Right lobe of liver (tissue), 6 donors: Measurements from ENCODE around the gene S100PBP. TPM values are rescaled to one million over a fixed set of nuclear protein-coding genes. Genes with fewer than 3 reads are reported as not detected.

ENCODE experiments used
- ATAC-seq, 4 donors: fragments of 200-7000 bp; cut with Tn5 transposase; one replicate each; pipeline ENCODE4 v1.9.1; 2020; ENCODE audit warnings: mild to moderate bottlenecking in 4 of 4, moderate library complexity in 4 of 4
- DNase-seq, 3 donors: peaks; one replicate each; pipeline ENCODE4 v3.0.0-alpha.2; 2020
- H3K27ac ChIP-seq, 3 donors: fragments of 200-600 bp; one replicate each; pipeline ENCODE4 v1.8.0; 2022
- H3K27me3 ChIP-seq, 2 donors: fragments of 200-600 bp; one replicate each; pipeline ENCODE4 v1.8.0; 2022
- H3K36me3 ChIP-seq, 4 donors: fragments of 200-600 bp; sonication (generic) in 1 of 4; one replicate each; pipeline versions ENCODE4 v1.5.1 to v1.8.0; 2017 to 2022; ENCODE audit warnings: control low read depth in 1 of 4
- H3K4me1 ChIP-seq, 4 donors: fragments of 200-600 bp; sonication (generic) in 1 of 4; one replicate each; pipeline versions ENCODE4 v1.5.1 to v1.8.0; 2017 to 2022; ENCODE audit warnings: control low read depth in 1 of 4
- H3K4me3 ChIP-seq, 3 donors: fragments of 200-600 bp; one replicate each; pipeline ENCODE4 v1.8.0; 2022
- H3K9me3 ChIP-seq, 4 donors: fragments of 200-600 bp; sonication (generic) in 1 of 4; one replicate each; pipeline versions ENCODE4 v1.5.1 to v1.8.0; 2017 to 2022; ENCODE audit warnings: control low read depth in 1 of 4
- CTCF ChIP-seq, 4 donors: fragments of 200-600 bp in 3 of 4; fragments of 450-650 bp in 1 of 4; IDR thresholded peaks; one replicate each; pipeline versions ENCODE4 v1.5.1 to v1.8.0; 2016 to 2022; ENCODE audit warnings: antibody characterized with exemption in 4 of 4, mild to moderate bottlenecking in 2 of 4
- POLR2A ChIP-seq: fragments of 450-650 bp; IDR thresholded peaks from one replicate; pipeline ENCODE4 v1.6.1; 2017; ENCODE audit warnings: antibody characterized with exemption, mild to moderate bottlenecking
- WGBS: methylation state at CpG from one replicate; pipeline ENCODE4 v1.1.6; 2018; ENCODE audit warnings: low coverage, low lambda C conversion rate; ENCODE audit not compliant: insufficient coverage; ENCODE audit errors: missing lambda C conversion rate; 5-methylcytosine and 5-hydroxymethylcytosine counted together
- intact Hi-C, 2 donors: fragments of 100-400 bp; cut with DNase I; formaldehyde crosslinking; loops; one replicate each; pipeline versions ENCODE4 v1.11.2 to v1.14.1; 2022
- total RNA-seq, 6 experiments: library from RNA; depleted of rRNA in 2 of 6; stranded (reverse); fragments of >200 nt in 2 of 6; fragmentation: NEBNext Ultra II Directional in 3 of 6; extraction: Animal tissue kit (Norgen Biotek cat#: 25700) in 3 of 6; gene quantifications; one replicate each; pipeline versions ENCODE4 v1.1.0 to v1.2.4, GENCODE V29; 2016 to 2023
- donor health status: DM: no; HTN: yes; CAD: no.
- donor health status: DM: no; HTN: no; CAD: no.
- donor health status: DM: no; HTN: no; CAD: no.
- donor health status: DM: no; HTN: yes; CAD: no.
- donor health status: DM: no; HTN: yes; CAD: no.

S100PBP gene
- total RNA-seq, 6 experiments from 2014 or later: 7.6 to 14.6 (median 10.5) TPM

GRCh38 chr1:32906654-32907053, 89.2 kb downstream of the S100PBP start:
- no peak for TF ChIP-seq CTCF (IDR thresholded peaks at IDR 0.05)
- H3K27me3 ChIP-seq: no peaks in the 10 kb centered on the region
- 75% methylated on average over 5 of the region's 7 CpGs for WGBS
- no peaks in the 10 kb centered on the region for H3K9me3 ChIP-seq
- DNase-seq (no peak), ATAC-seq (no peak)
- peaks cover 0 to 11% (median 2%) of the 10 kb centered on the region in 4 donors for H3K4me1 ChIP-seq
- H3K4me3 ChIP-seq: no peak overlapping the region
- intact Hi-C loops: no loop called here
- no peaks in the 10 kb centered on the region for H3K36me3 ChIP-seq
- no peak overlapping the region for H3K27ac ChIP-seq

GRCh38 chr1:32907435-32907834, 90.0 kb downstream of the S100PBP start:
- Histone ChIP-seq H3K9me3 (no peaks in the 10 kb centered on the region), H3K4me1 (peaks cover 0 to 11% (median 2%) of the 10 kb centered on the region in 4 donors), H3K27ac (no peak overlapping the region), H3K4me3 (no peak overlapping the region), H3K27me3 (no peaks in the 10 kb centered on the region), H3K36me3 (no peaks in the 10 kb centered on the region)
- DNase-seq: no peak
- ATAC-seq: no peak
- 26% methylated on average over 4 of the region's 4 CpGs for WGBS
- intact Hi-C loops: no loop called here
- TF ChIP-seq POLR2A (no peak), CTCF (IDR thresholded peaks at IDR 0.05) (no peak)

Other genes with a start within 250 kb of the S100PBP start
- gene ZBTB8OS, start 167.1 kb upstream of the S100PBP start, total RNA-seq: 10 to 100 TPM; 14.1 to 27.6 (median 19.6) TPM
- 10 to 100 TPM; 50.1 to 66.1 (median 58.8) TPM for gene RBBP4, start 166.4 kb upstream of the S100PBP start, total RNA-seq
- gene SYNC, start 114.9 kb upstream of the S100PBP start, total RNA-seq: 1 to 10 TPM in 1 of 6 experiments, under 1 TPM in 5; 0.29 to 2.1 (median 0.44) TPM
- 10 to 100 TPM; 37.4 to 84.3 (median 53.5) TPM for gene YARS1, start 295 bp upstream of the S100PBP start, total RNA-seq
- gene FNDC5, start 53.3 kb downstream of the S100PBP start, total RNA-seq: 1 to 10 TPM; 1.0 to 8.3 (median 2.4) TPM
- gene HPCA, start 68.8 kb downstream of the S100PBP start, total RNA-seq: not detected
- gene TMEM54, start 83.7 kb downstream of the S100PBP start, total RNA-seq: 10 to 100 TPM in 3 of 6 experiments, 1 to 10 TPM in 3; 3.9 to 14.4 (median 9.0) TPM
- 10 to 100 TPM in 3 of 6 experiments, 1 to 10 TPM in 3; 4.6 to 12.1 (median 8.3) TPM for gene RNF19B, start 147.2 kb downstream of the S100PBP start, total RNA-seq
- 100 to 1,000 TPM; 119 to 301 (median 130) TPM for gene AK2, start 219.2 kb downstream of the S100PBP start, total RNA-seq